Globus pallidus (tissue), 1 donor: Measurements from ENCODE around the gene ZNF620.
"Not testable (repeated sequence)": the region's sequence is repeated elsewhere in the genome, so short reads cannot be mapped to it uniquely, and the experiment has no call there.

Source experiments
- DNase-seq: peaks from one replicate; pipeline ENCODE4 v3.0.0-alpha.2; 2015; ENCODE audit warnings: low spot score

The ZNF620 gene

GRCh38 chr3:40502034-40502433 is 3.8 kb upstream of the ZNF620 start:
- DNase-seq = no peak

- DNase-seq = no peak
These were observed 1.0 kb upstream of the ZNF620 start for GRCh38 chr3:40504636-40505430.

GRCh38 chr3:40511031-40511718 is 5.3 kb downstream of the ZNF620 start:
- peak; percentile 43 for DNase-seq

- DNase-seq = no peak
These were observed 10.4 kb downstream of the ZNF620 start for GRCh38 chr3:40516201-40516600.

- DNase-seq = no peak
These were observed 12.2 kb downstream of the ZNF620 start for GRCh38 chr3:40518067-40518466.

- no peak for DNase-seq
These were observed 13.0 kb downstream of the ZNF620 start for GRCh38 chr3:40518848-40519247.

- DNase-seq = no peak
These were observed 15.4 kb downstream of the ZNF620 start for GRCh38 chr3:40521254-40521653.

GRCh38 chr3:40523781-40524180 is 17.9 kb downstream of the ZNF620 start:
- DNase-seq = peak; percentile 52

GRCh38 chr3:40524222-40524567 is 18.4 kb downstream of the ZNF620 start:
- DNase-seq = no peak

GRCh38 chr3:40524568-40525285 is 18.9 kb downstream of the ZNF620 start, which contains the start of gene ZNF621:
Gene ZNF621, plus strand, starts transcription at chr3:40524960. Its CDS starts 881 bp downstream, at chr3:40525841.
- DNase-seq = peak; percentile 86

- DNase-seq = peak; percentile 52
These were observed 22.6 kb downstream of the ZNF620 start for GRCh38 chr3:40528426-40528825.

- DNase-seq = no peak
These were observed 26.4 kb downstream of the ZNF620 start for GRCh38 chr3:40532252-40532651.

GRCh38 chr3:40534283-40534682 is 28.4 kb downstream of the ZNF620 start:
- no peak for DNase-seq

GRCh38 chr3:40546816-40547215 is 41.0 kb downstream of the ZNF620 start:
- DNase-seq = no peak

- DNase-seq = no peak
These were observed 44.3 kb downstream of the ZNF620 start for GRCh38 chr3:40550167-40550566.

GRCh38 chr3:40557575-40558161 is 51.8 kb downstream of the ZNF620 start:
- DNase-seq = no peak

- DNase-seq = not testable (repeated sequence)
These were observed 56.6 kb downstream of the ZNF620 start for GRCh38 chr3:40562482-40562881.

- DNase-seq = not testable (repeated sequence)
These were observed 59.8 kb downstream of the ZNF620 start for GRCh38 chr3:40565629-40566028.

GRCh38 chr3:40566694-40567093 is 60.9 kb downstream of the ZNF620 start:
- DNase-seq = no peak
